Activated B cell treated with CpG ODN at 0.5 μM for 24 hours (primary cell): ENCODE data around the gene OGFOD1. TPM values are rescaled to one million over a fixed set of nuclear protein-coding genes. Genes with fewer than 3 reads are reported as not detected.

Source experiments
- ATAC-seq: fragments of 200-7000 bp; cut with Tn5 transposase; one replicate; pipeline ENCODE4 v1.10.0; 2021; ENCODE audit warnings: low read depth, mild to moderate bottlenecking, moderate library complexity
- CTCF ChIA-PET: fragments of 350-600 bp; sonication (Branson Sonifier 250); formaldehyde crosslinking; loops from one replicate; lab custom pipeline; 2021; ENCODE audit warnings: antibody characterized with exemption; lab: Charles Lee
- POLR2A ChIA-PET: fragments of 350-600 bp; sonication (Branson Sonifier 250); formaldehyde crosslinking; loops from one replicate; lab custom pipeline; 2021; ENCODE audit warnings: antibody characterized with exemption; lab: Charles Lee
- DNase-seq: peaks from one replicate; pipeline ENCODE4 v3.0.0; 2022
- H3K27ac Mint-ChIP-seq: one replicate; pipeline ENCODE4 v1.8.0; 2020; ENCODE audit warnings: mixed read lengths
- H3K27me3 Mint-ChIP-seq: one replicate; pipeline ENCODE4 v1.8.0; 2021; ENCODE audit warnings: mixed read lengths
- H3K36me3 Mint-ChIP-seq: one replicate; pipeline ENCODE4 v1.8.0; 2021; ENCODE audit warnings: low read depth, mixed read lengths
- H3K4me1 Mint-ChIP-seq: one replicate; pipeline ENCODE4 v1.8.0; 2021; ENCODE audit warnings: mixed read lengths
- H3K4me3 Mint-ChIP-seq: one replicate; pipeline ENCODE4 v1.8.0; 2020; ENCODE audit warnings: mild to moderate bottlenecking, mixed read lengths
- H3K9me3 Mint-ChIP-seq: one replicate; pipeline ENCODE4 v1.8.0; 2020; ENCODE audit warnings: mixed read lengths
- intact Hi-C: fragments of 100-400 bp; cut with micrococcal nuclease; formaldehyde crosslinking; loops from one replicate; pipeline ENCODE4 v1.15.1; 2024
- total RNA-seq: library from RNA; stranded (reverse); gene quantifications from 2 replicates; pipeline ENCODE4 v1.2.3, GENCODE V29; 2022
- TF ChIP-seq, protein P1 (sequence below): fragments of 200-600 bp; IDR thresholded peaks from one replicate; pipeline ENCODE4 v1.8.0; 2022; ENCODE audit warnings: antibody characterized with exemption, mild to moderate bottlenecking

Gene OGFOD1
- total RNA-seq, 1 donor from 2014 or later, result 51.8 TPM

GRCh38 chr16:56463153-56463552 lies 11.8 kb downstream of the OGFOD1 start:
- H3K27me3 Mint-ChIP-seq, result no peaks in the 10 kb centered on the region
- H3K4me1 Mint-ChIP-seq, result no peaks in the 10 kb centered on the region
- peaks cover 84% of the 10 kb centered on the region for H3K36me3 Mint-ChIP-seq
- no peak for ATAC-seq
- intact Hi-C loops, result no loop called here
- ChIA-PET POLR2A (interaction anchor here (0.7 kb wide), 1 partner anchor 19 kb away, joined by 4 read pairs; no protein-coding TSS in a partner anchor), CTCF (no interaction called here)
- TF ChIP-seq, protein P1, sequence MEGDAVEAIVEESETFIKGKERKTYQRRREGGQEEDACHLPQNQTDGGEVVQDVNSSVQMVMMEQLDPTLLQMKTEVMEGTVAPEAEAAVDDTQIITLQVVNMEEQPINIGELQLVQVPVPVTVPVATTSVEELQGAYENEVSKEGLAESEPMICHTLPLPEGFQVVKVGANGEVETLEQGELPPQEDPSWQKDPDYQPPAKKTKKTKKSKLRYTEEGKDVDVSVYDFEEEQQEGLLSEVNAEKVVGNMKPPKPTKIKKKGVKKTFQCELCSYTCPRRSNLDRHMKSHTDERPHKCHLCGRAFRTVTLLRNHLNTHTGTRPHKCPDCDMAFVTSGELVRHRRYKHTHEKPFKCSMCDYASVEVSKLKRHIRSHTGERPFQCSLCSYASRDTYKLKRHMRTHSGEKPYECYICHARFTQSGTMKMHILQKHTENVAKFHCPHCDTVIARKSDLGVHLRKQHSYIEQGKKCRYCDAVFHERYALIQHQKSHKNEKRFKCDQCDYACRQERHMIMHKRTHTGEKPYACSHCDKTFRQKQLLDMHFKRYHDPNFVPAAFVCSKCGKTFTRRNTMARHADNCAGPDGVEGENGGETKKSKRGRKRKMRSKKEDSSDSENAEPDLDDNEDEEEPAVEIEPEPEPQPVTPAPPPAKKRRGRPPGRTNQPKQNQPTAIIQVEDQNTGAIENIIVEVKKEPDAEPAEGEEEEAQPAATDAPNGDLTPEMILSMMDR, result no peak
- H3K4me3 Mint-ChIP-seq, result no peak overlapping the region
- H3K9me3 Mint-ChIP-seq, result no peaks in the 10 kb centered on the region
- no peak for DNase-seq
- no peak overlapping the region for H3K27ac Mint-ChIP-seq

DNA sequence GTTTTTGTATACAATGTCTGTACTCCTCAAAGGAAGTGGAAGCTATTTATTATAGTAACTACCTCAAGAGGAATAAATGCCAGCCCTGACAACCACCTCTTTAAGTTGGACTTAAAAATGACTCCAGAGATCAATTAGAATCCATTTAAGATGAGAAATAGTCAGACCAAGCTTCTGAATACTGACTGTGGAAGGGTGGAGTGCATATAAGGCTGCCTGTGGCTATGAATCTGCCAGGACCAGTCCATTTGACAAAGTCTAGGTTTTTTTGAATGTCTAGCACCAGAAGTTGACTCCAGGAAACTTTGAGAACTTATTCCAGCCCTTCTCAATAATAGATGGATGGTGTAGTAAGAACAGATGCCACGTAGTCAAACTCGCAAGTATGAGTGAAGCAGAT lies 15.0 kb downstream of the OGFOD1 start:
- POLR2A ChIA-PET, result no interaction called here
- intact Hi-C loops, result no loop called here
- CTCF ChIA-PET, result no interaction called here
- ATAC-seq (no peak), DNase-seq (no peak)
- Mint-ChIP-seq H3K27ac (no peak overlapping the region), H3K4me1 (no peaks in the 10 kb centered on the region), H3K9me3 (no peaks in the 10 kb centered on the region), H3K27me3 (no peaks in the 10 kb centered on the region), H3K36me3 (peaks cover 88% of the 10 kb centered on the region), H3K4me3 (no peak overlapping the region)
- TF ChIP-seq, protein P1, result no peak

GRCh38 chr16:56468800-56469199 lies 17.4 kb downstream of the OGFOD1 start:
- no peaks in the 10 kb centered on the region for H3K27me3 Mint-ChIP-seq
- POLR2A ChIA-PET, result no interaction called here
- CTCF ChIA-PET, result no interaction called here
- no peak for ATAC-seq
- H3K4me3 Mint-ChIP-seq, result no peak overlapping the region
- intact Hi-C loops, result no loop called here
- no peaks in the 10 kb centered on the region for H3K9me3 Mint-ChIP-seq
- no peak for DNase-seq
- peaks cover 94% of the 10 kb centered on the region for H3K36me3 Mint-ChIP-seq
- H3K4me1 Mint-ChIP-seq, result no peaks in the 10 kb centered on the region
- H3K27ac Mint-ChIP-seq, result no peak overlapping the region
- TF ChIP-seq, protein P1, result no peak

GRCh38 chr16:56469748-56470147 lies 18.4 kb downstream of the OGFOD1 start:
- Mint-ChIP-seq H3K4me3 (no peak overlapping the region), H3K36me3 (peaks cover 87% of the 10 kb centered on the region), H3K27ac (no peak overlapping the region), H3K27me3 (no peaks in the 10 kb centered on the region), H3K9me3 (no peaks in the 10 kb centered on the region), H3K4me1 (no peaks in the 10 kb centered on the region)
- intact Hi-C loops, result no loop called here
- TF ChIP-seq, protein P1, result no peak
- ChIA-PET CTCF (no interaction called here), POLR2A (interaction anchor here (0.7 kb wide), 1 partner anchor 356 kb away, joined by 5 read pairs; no protein-coding TSS in a partner anchor)
- no peak for ATAC-seq
- DNase-seq, result no peak

- Mint-ChIP-seq H3K4me1 (no peaks in the 10 kb centered on the region), H3K9me3 (no peaks in the 10 kb centered on the region), H3K4me3 (no peak overlapping the region), H3K27me3 (no peaks in the 10 kb centered on the region), H3K27ac (no peak overlapping the region), H3K36me3 (peaks cover 91% of the 10 kb centered on the region)
- DNase-seq (no peak), ATAC-seq (no peak)
- TF ChIP-seq, protein P1, result no peak
- POLR2A ChIA-PET, result no interaction called here
- intact Hi-C loops, result no loop called here
- CTCF ChIA-PET, result no interaction called here
Observed at GRCh38 chr16:56470232-56470631, 18.9 kb downstream of the OGFOD1 start.
